Osteocyte (in vitro differentiated cells): Measurements from ENCODE around the gene ASB2. TPM values are rescaled to one million over a fixed set of nuclear protein-coding genes. Genes with fewer than 3 reads are reported as not detected.

Experiments
- DNase-seq: peaks from one replicate; pipeline ENCODE4 v3.0.0; 2021; ENCODE audit warnings: mixed read lengths; ENCODE audit not compliant: unreplicated experiment; ENCODE audit errors: extremely low spot score
- H3K27ac Mint-ChIP-seq: one replicate; pipeline ENCODE4 v1.8.0; 2021; ENCODE audit warnings: mild to moderate bottlenecking, mixed read lengths; ENCODE audit not compliant: unreplicated experiment
- H3K27me3 Mint-ChIP-seq: one replicate; pipeline ENCODE4 v1.8.0; 2021; ENCODE audit warnings: mixed read lengths; ENCODE audit not compliant: unreplicated experiment
- H3K36me3 Mint-ChIP-seq: one replicate; pipeline ENCODE4 v1.8.0; 2021; ENCODE audit warnings: mixed read lengths; ENCODE audit not compliant: unreplicated experiment
- H3K4me1 Mint-ChIP-seq: one replicate; pipeline ENCODE4 v1.8.0; 2021; ENCODE audit warnings: mixed read lengths; ENCODE audit not compliant: unreplicated experiment
- H3K4me3 Mint-ChIP-seq: one replicate; pipeline ENCODE4 v1.8.0; 2021; ENCODE audit warnings: mild to moderate bottlenecking, moderate library complexity, mixed read lengths; ENCODE audit not compliant: unreplicated experiment
- H3K9me3 Mint-ChIP-seq: one replicate; pipeline ENCODE4 v1.8.0; 2021; ENCODE audit warnings: mixed read lengths; ENCODE audit not compliant: unreplicated experiment
- CTCF ChIP-seq: fragments of 200-600 bp; sonication (generic); IDR thresholded peaks from 2 replicates; pipeline ENCODE4 v1.5.0; 2021; ENCODE audit warnings: antibody characterized with exemption, mild to moderate bottlenecking, moderate library complexity
- total RNA-seq: library from RNA; stranded (reverse); gene quantifications from 2 replicates; pipeline ENCODE4 v1.2.1, GENCODE V29; 2021

Gene ASB2
- total RNA-seq, 1 donor from 2014 or later, result 0.38 TPM

DNA sequence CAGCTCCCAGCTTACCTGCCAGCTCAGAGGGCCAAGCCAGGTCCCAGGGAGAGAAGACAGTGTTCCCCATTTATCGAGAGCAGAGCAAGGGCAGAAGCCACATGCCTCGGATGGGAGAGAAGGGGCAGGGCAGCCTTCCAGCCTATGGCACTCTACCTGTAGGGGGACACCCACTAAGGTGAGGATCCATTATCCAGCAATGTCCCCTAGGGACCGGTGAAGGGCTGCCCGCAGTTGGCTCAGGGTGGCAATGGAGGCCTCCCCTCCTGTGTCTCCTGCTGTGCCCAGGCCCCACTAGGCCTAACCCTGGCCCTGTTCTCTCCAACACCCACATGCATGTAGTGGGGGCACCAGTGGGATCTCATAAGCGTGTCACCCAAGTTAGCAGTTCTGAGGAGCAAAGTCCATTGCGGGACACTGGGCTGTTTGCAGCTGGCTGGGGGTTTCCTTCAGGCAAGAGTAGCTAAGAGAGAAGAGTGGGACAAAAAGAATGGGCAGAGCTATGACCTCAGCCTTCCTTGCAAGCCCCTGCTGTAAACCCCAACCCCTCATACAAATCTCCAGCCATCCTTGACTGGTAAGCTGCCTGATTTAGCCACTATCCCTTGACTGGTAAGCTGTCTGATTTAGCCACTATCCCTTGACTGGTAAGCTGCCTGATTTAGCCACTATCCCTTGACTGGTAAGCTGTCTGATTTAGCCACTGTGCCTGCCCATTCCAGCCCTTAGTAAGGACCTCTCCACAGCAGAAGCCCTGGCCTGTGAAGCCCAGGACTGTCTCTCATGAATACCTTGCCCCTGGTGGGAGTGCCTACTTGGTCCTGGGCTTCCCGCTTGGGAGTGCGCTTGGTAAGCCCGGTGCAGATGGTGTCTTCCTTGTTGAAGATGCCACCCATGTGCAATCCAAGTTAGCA is 5.2 kb upstream of the ASB2 start:
- Mint-ChIP-seq H3K27ac (no peak overlapping the region), H3K4me3 (no peak overlapping the region)
- TF ChIP-seq CTCF, result no peak

DNA sequence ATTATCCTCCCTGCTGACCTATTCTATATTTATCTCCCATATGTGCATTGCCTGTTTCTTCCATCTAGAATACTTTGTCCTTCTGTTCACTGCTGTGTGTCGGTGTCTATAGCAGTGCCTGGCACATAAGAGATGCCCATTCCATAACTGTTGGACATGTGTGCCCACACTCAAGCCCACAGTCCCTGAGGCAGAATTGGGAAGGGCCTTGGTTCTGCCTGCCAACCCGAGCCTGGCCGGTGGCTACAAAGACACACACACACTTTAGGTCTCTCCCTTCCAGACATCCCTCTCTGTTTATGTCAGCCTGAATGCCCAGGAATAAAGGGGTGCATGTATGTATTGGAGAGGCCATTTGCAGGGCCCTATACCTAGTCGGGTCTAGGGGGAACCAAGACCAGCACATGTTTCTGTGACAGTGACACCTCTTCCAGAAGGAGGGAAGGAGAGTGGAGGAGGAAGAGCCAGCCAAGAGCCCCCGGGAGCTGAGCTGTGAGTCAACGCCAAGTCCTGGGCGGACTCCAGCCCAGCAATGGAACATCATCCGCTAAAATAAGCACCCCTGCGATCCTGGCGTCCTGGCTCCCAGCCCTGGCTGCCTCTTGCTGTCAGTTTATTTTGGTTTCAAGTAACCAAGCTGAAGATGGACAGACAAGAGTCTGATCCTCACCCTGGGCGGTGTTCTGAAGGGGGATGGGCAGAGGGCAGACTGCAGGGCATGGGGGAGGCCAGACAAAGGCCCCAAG is 4.3 kb upstream of the ASB2 start:
- Mint-ChIP-seq H3K9me3 (no peaks in the 10 kb centered on the region), H3K4me1 (no peaks in the 10 kb centered on the region), H3K27me3 (peaks cover 40% of the 10 kb centered on the region), H3K36me3 (no peaks in the 10 kb centered on the region), H3K27ac (no peak overlapping the region), H3K4me3 (no peak overlapping the region)
- no peak for TF ChIP-seq CTCF
- no peak for DNase-seq

More for the DNA sequence above, 5.2 kb upstream of the ASB2 start:
- DNase-seq, result no peak
- no peaks in the 10 kb centered on the region for H3K9me3 Mint-ChIP-seq
- peaks cover 31% of the 10 kb centered on the region for H3K27me3 Mint-ChIP-seq
- peaks cover 2% of the 10 kb centered on the region for H3K4me1 Mint-ChIP-seq
- no peaks in the 10 kb centered on the region for H3K36me3 Mint-ChIP-seq

DNA sequence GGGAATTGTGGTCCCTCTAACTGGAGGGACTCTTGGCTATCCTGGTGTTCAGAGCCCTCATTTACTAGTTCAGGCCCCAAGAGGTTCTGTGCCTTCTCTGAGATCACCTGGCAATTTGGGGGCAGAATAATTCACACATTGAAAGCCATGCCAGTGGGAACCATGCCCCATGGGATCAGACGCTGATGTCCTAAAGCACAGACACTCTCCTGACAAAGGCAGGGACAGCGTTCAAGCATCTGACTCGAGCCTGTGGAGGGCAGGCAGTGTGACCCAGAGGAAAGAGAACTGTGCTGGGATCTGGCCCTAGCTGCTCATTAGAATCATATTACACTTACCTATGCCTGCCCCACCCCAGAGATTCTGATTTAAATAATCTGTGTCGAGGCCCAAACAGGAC is 2.4 kb upstream of the ASB2 start:
- no peak for DNase-seq
- TF ChIP-seq CTCF, result no peak
- Mint-ChIP-seq H3K4me1 (no peaks in the 10 kb centered on the region), H3K36me3 (no peaks in the 10 kb centered on the region), H3K4me3 (no peak overlapping the region), H3K9me3 (no peaks in the 10 kb centered on the region), H3K27me3 (peaks cover 42% of the 10 kb centered on the region), H3K27ac (no peak overlapping the region)

GRCh38 chr14:93977790-93978581 is 1.6 kb upstream of the ASB2 start:
- no peak overlapping the region for H3K27ac Mint-ChIP-seq
- no peak for DNase-seq
- H3K27me3 Mint-ChIP-seq, result peaks cover 43% of the 10 kb centered on the region
- TF ChIP-seq CTCF, result no peak
- no peaks in the 10 kb centered on the region for H3K9me3 Mint-ChIP-seq
- no peak overlapping the region for H3K4me3 Mint-ChIP-seq
- H3K4me1 Mint-ChIP-seq, result no peaks in the 10 kb centered on the region
- no peaks in the 10 kb centered on the region for H3K36me3 Mint-ChIP-seq
